Left lung (tissue), 10 donors: ENCODE data around the gene TNFRSF6B. TPM values are rescaled to one million over a fixed set of nuclear protein-coding genes. Genes with fewer than 3 reads are reported as not detected.

Source experiments
- ATAC-seq: fragments of 200-7000 bp; cut with Tn5 transposase; one replicate; pipeline ENCODE4 v1.9.1; 2020; ENCODE audit warnings: moderate library complexity
- DNase-seq, 4 donors: peaks; one replicate each; pipeline ENCODE4 v3.0.0-alpha.2; 2013 to 2020
- H3K27ac ChIP-seq, 2 donors: fragments of 200-600 bp; sonication (generic) in 1 of 2; one replicate each; pipeline versions ENCODE4 v1.5.0 to v1.8.0; 2020 to 2021
- H3K27me3 ChIP-seq, 2 donors: fragments of 200-600 bp; sonication (generic) in 1 of 2; one replicate each; pipeline versions ENCODE4 v1.5.0 to v1.8.0; 2020 to 2021
- H3K36me3 ChIP-seq, 2 donors: fragments of 200-600 bp; sonication (generic) in 1 of 2; one replicate each; pipeline versions ENCODE4 v1.5.0 to v1.8.0; 2020 to 2021
- H3K4me1 ChIP-seq, 2 donors: fragments of 200-600 bp; one replicate each; pipeline ENCODE4 v1.8.0; 2021
- H3K4me3 ChIP-seq, 2 donors: fragments of 200-600 bp; sonication (generic) in 1 of 2; one replicate each; pipeline versions ENCODE4 v1.5.0 to v1.8.0; 2020 to 2021; ENCODE audit warnings: mild to moderate bottlenecking in 1 of 2
- H3K9me3 ChIP-seq, 2 donors: fragments of 200-600 bp; sonication (generic) in 1 of 2; one replicate each; pipeline versions ENCODE4 v1.5.0 to v1.8.0; 2020 to 2021
- CTCF ChIP-seq, 2 donors: fragments of 200-600 bp; sonication (generic) in 1 of 2; IDR thresholded peaks; one replicate each; pipeline versions ENCODE4 v1.5.0 to v1.8.0; 2021; ENCODE audit warnings: antibody characterized with exemption in 2 of 2
- intact Hi-C, 2 donors: fragments of 100-400 bp; cut with DNase I; formaldehyde crosslinking; loops; one replicate each; pipeline versions ENCODE4 v1.11.2 to v1.14.2; 2022
- polyA plus RNA-seq, 6 donors: library from polyadenylated mRNA; unstranded; fragments of 120-200 nt; gene quantifications; one replicate each; pipeline ENCODE4 v1.2.1, GENCODE V29; 2013; ENCODE audit not compliant: insufficient read length in 6 of 6
- total RNA-seq, 2 donors: library from RNA; stranded (reverse); fragmentation: NEBNext Ultra II Directional; extraction: Animal tissue kit (Norgen Biotek cat#: 25700); gene quantifications; one replicate each; pipeline ENCODE4 v1.2.1, GENCODE V29; 2021
- donor health status: DM: no; HTN: yes; CAD: no.
- donor health status: DM: no; HTN: no; CAD: no.

TNFRSF6B gene
- total and polyA plus RNA-seq, 8 donors, result 1.6 to 17.6 (median 2.7) TPM

- ATAC-seq (peak; percentile 2), DNase-seq (peak in 1 of 4 donors; percentile 77)
- H3K27me3 ChIP-seq, result peaks cover 0 to 10% of the 10 kb centered on the region in 2 donors
- H3K36me3 ChIP-seq, result peaks cover 0 to 40% of the 10 kb centered on the region in 2 donors
- TF ChIP-seq CTCF (IDR thresholded peaks at IDR 0.05), result no peak
- peaks cover 12 to 56% of the 10 kb centered on the region in 2 donors for H3K4me1 ChIP-seq
- H3K4me3 ChIP-seq, result peak overlapping the region in 1 of 2 donors; percentile 40
- H3K27ac ChIP-seq, result peak overlapping the region in 1 of 2 donors; percentile 82
- intact Hi-C loops, result no loop called here
- no peaks in the 10 kb centered on the region for H3K9me3 ChIP-seq
These were observed 185 bp upstream of the TNFRSF6B start for GRCh38 chr20:63696306-63696627.

GRCh38 chr20:63697357-63697867 lies 960 bp downstream of the TNFRSF6B start:
- H3K27ac ChIP-seq, result peak overlapping the region in 1 of 2 donors; percentile 82
- H3K4me3 ChIP-seq, result peak overlapping the region in 1 of 2 donors; percentile 40

GRCh38 chr20:63697868-63698545 lies 1.6 kb downstream of the TNFRSF6B start:
- peak overlapping the region; percentile 56 to 82 for H3K27ac ChIP-seq

More at GRCh38 chr20:63697357-63697867, 960 bp downstream of the TNFRSF6B start:
- H3K9me3 ChIP-seq, result no peaks in the 10 kb centered on the region
- H3K27me3 ChIP-seq, result peaks cover 0 to 10% of the 10 kb centered on the region in 2 donors
- peaks cover 0 to 39% of the 10 kb centered on the region in 2 donors for H3K36me3 ChIP-seq
- ATAC-seq, result no peak
- H3K4me1 ChIP-seq, result peaks cover 12 to 52% of the 10 kb centered on the region in 2 donors
- intact Hi-C loops, result no loop called here
- no peak for TF ChIP-seq CTCF (IDR thresholded peaks at IDR 0.05)
- no peak for DNase-seq

GRCh38 chr20:63698739-63699465 lies 2.5 kb downstream of the TNFRSF6B start:
- intact Hi-C loops, result no loop called here
- ATAC-seq (peak; percentile 50), DNase-seq (peak in 1 of 4 donors; percentile 81)
- H3K9me3 ChIP-seq, result no peaks in the 10 kb centered on the region
- H3K27me3 ChIP-seq, result peaks cover 0 to 10% of the 10 kb centered on the region in 2 donors
- peak overlapping the region; percentile 56 to 82 for H3K27ac ChIP-seq
- TF ChIP-seq CTCF (IDR thresholded peaks at IDR 0.05), result no peak
- H3K4me1 ChIP-seq, result peaks cover 12 to 47% of the 10 kb centered on the region in 2 donors
- H3K36me3 ChIP-seq, result peaks cover 0 to 46% of the 10 kb centered on the region in 2 donors
- H3K4me3 ChIP-seq, result peak overlapping the region in 1 of 2 donors; percentile 40

More at GRCh38 chr20:63697868-63698545, 1.6 kb downstream of the TNFRSF6B start:
- Histone ChIP-seq H3K9me3 (no peaks in the 10 kb centered on the region), H3K36me3 (peaks cover 0 to 39% of the 10 kb centered on the region in 2 donors), H3K4me3 (peak overlapping the region in 1 of 2 donors; percentile 40), H3K27me3 (peaks cover 0 to 10% of the 10 kb centered on the region in 2 donors), H3K4me1 (peaks cover 12 to 47% of the 10 kb centered on the region in 2 donors)
- ATAC-seq (no peak), DNase-seq (peak in 1 of 4 donors; percentile 75)
- no peak for TF ChIP-seq CTCF (IDR thresholded peaks at IDR 0.05)
- intact Hi-C loops, result no loop called here
